NT2/D1 (cell line): ENCODE data around the gene ZNF346.

Experiments
- SUZ12 ChIP-seq: IDR thresholded peaks from 2 replicates; pipeline ENCODE4 v1.6.1; 2011; ENCODE audit not compliant: insufficient read length, insufficient read depth; ENCODE audit errors: extremely low read depth
- YY1 ChIP-seq: IDR thresholded peaks from 2 replicates; pipeline ENCODE4 v1.6.1; 2011; ENCODE audit not compliant: insufficient read length, insufficient read depth

DNA sequence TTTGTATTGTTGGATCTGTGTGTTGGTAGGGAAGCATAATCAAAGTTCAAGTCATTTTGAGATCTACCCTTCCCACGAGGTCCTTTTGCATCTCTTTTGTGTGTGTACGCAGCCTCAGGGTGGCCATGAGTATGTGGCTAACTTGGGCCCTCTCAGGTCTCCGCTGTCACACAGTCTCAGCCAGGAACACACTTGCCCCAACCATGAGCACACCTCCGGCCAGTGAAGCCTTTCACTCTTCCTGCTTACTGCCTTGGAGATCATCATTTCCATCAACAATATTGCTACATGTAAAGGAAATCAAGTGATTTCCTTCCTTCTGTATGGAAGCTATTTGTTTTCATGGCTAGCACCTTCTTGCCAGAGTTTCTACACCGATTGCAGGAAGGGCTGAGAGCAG is 13.9 kb downstream of the ZNF346 start:
- TF ChIP-seq SUZ12 = no peak
- no peak for TF ChIP-seq YY1
